Caco-2 (cell line): ENCODE data around the gene CBX2. TPM values are rescaled to one million over a fixed set of nuclear protein-coding genes. Genes with fewer than 3 reads are reported as not detected.

ENCODE experiments used
- BruUV-seq: library from RNA; stranded (reverse); fragments of 400-500 nt; replicated peaks from 2 replicates; lab custom pipeline; 2021; lab: Mats Ljungman, UMichigan
- CTCF ChIA-PET: fragments of 300-600 bp; sonication (Branson Sonifier 250); formaldehyde crosslinking; loops from one replicate; lab custom pipeline; 2022; ENCODE audit warnings: antibody characterized with exemption; lab: Charles Lee
- POLR2A ChIA-PET: fragments of 300-600 bp; sonication (Branson Sonifier 250); formaldehyde crosslinking; loops from one replicate; lab custom pipeline; 2022; ENCODE audit warnings: antibody characterized with exemption; lab: Charles Lee
- DNase-seq, 2 experiments: peaks; one replicate each; pipeline versions ENCODE4 v3.0.0 to v3.0.0-alpha.2; 2020 to 2022
- H3K27me3 ChIP-seq: replicated peaks from 2 replicates; pipeline ENCODE4 v1.6.0; 2011; ENCODE audit warnings: low read length; ENCODE audit not compliant: control insufficient read depth, insufficient read depth
- H3K36me3 ChIP-seq: 2 replicates; pipeline ENCODE4 v1.5.1; 2011; ENCODE audit warnings: low read length; ENCODE audit not compliant: control insufficient read depth, insufficient read depth
- H3K4me1 ChIP-seq: fragments of 250-450 bp; sonication (Bioruptor Pico); 2 replicates; pipeline ENCODE4 v1.5.1; 2020; ENCODE audit warnings: mild to moderate bottlenecking
- H3K4me3 ChIP-seq: 2 replicates; pipeline ENCODE4 v1.5.1; 2011; ENCODE audit warnings: low read depth, mild to moderate bottlenecking, control low read depth, low read length
- H3K9me3 ChIP-seq: fragments of 250-450 bp; sonication (Bioruptor Pico); 2 replicates; pipeline ENCODE4 v1.5.1; 2020; ENCODE audit warnings: mild to moderate bottlenecking, moderate library complexity
- H3K27ac Mint-ChIP-seq: one replicate; pipeline ENCODE4 v1.8.0; 2022; ENCODE audit warnings: mixed read lengths; ENCODE audit not compliant: unreplicated experiment
- H3K27me3 Mint-ChIP-seq: one replicate; pipeline ENCODE4 v1.8.0; 2022; ENCODE audit warnings: mixed read lengths; ENCODE audit not compliant: insufficient read depth, unreplicated experiment
- H3K36me3 Mint-ChIP-seq: one replicate; pipeline ENCODE4 v1.8.0; 2022; ENCODE audit warnings: mild to moderate bottlenecking, mixed read lengths; ENCODE audit not compliant: insufficient read depth, unreplicated experiment
- H3K4me1 Mint-ChIP-seq: one replicate; pipeline ENCODE4 v1.8.0; 2022; ENCODE audit warnings: low read depth, mixed read lengths; ENCODE audit not compliant: unreplicated experiment
- H3K4me3 Mint-ChIP-seq: one replicate; pipeline ENCODE4 v1.8.0; 2022; ENCODE audit warnings: mild to moderate bottlenecking, moderate library complexity, mixed read lengths; ENCODE audit not compliant: unreplicated experiment
- H3K9me3 Mint-ChIP-seq: one replicate; pipeline ENCODE4 v1.8.0; 2022; ENCODE audit warnings: mixed read lengths; ENCODE audit not compliant: unreplicated experiment
- intact Hi-C: fragments of 100-400 bp; cut with micrococcal nuclease; formaldehyde crosslinking; loops from one replicate; pipeline ENCODE4 v1.10.0; 2022; ENCODE audit not compliant: unreplicated experiment
- total RNA-seq: library from RNA; stranded (reverse); gene quantifications from 2 replicates; pipeline ENCODE4 v1.2.3, GENCODE V29; 2022
- TF ChIP-seq, protein P1 (sequence below), 2 experiments: fragments of 200-600 bp in 1 of 2; IDR thresholded peaks; 1 replicate in 1 of 2; 2 replicates in 1 of 2; pipeline versions ENCODE4 v1.5.1 to v1.8.0; 2011 to 2022; ENCODE audit warnings: antibody characterized with exemption in 1 of 2, control low read depth in 1 of 2, inconsistent platforms in 1 of 2, low read depth in 1 of 2, low read length in 1 of 2, mild to moderate bottlenecking in 1 of 2, moderate library complexity in 1 of 2; ENCODE audit not compliant: insufficient read depth in 1 of 2, severe bottlenecking in 1 of 2, unreplicated experiment in 1 of 2

Gene CBX2
- total RNA-seq, 1 experiment from 2014 or later: 52.8 TPM

DNA sequence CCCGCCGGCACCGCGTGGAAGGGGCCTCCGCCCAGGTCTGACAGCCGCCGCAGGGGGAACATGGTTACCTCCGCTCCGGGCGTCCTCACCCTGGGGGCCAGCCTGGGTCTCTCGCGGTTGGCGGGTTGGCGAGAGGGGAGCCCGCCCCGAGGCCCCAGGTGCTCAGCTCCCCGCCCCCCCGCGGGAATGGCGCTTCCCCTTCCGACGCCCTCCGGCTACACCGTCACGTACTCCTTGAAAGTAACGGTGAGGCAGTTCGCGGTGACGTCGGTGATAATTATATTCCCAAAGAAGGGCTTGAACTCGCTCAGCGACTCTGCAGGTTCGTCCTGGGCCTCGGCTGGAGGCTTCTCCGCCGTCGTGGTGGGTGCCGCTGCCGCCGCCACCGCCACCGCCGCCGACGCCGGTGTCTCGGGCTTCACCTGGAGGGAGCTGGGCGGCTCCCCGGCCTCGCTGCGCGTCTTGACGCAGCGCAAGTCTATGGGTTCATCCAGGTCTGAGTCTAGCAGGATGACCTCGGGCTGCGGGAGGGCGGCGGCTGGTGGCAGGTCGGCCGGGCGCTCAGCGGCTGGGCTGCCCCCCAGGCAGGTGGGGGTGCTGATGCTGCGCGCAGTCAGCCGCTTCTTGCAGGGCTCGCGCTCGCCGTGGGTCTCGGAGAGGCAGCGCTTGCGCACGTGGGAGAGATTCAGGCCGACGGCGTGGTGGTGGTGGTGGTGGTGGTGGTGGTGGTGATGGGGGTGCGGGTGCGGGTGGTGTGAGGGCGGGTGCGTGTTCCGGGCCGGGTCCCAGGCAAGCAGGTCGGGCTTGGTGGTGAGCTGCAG lies 56.0 kb downstream of the CBX2 start:
- intact Hi-C loops: no loop called here
- no peaks in the 10 kb centered on the region for H3K27me3 Mint-ChIP-seq

DNA sequence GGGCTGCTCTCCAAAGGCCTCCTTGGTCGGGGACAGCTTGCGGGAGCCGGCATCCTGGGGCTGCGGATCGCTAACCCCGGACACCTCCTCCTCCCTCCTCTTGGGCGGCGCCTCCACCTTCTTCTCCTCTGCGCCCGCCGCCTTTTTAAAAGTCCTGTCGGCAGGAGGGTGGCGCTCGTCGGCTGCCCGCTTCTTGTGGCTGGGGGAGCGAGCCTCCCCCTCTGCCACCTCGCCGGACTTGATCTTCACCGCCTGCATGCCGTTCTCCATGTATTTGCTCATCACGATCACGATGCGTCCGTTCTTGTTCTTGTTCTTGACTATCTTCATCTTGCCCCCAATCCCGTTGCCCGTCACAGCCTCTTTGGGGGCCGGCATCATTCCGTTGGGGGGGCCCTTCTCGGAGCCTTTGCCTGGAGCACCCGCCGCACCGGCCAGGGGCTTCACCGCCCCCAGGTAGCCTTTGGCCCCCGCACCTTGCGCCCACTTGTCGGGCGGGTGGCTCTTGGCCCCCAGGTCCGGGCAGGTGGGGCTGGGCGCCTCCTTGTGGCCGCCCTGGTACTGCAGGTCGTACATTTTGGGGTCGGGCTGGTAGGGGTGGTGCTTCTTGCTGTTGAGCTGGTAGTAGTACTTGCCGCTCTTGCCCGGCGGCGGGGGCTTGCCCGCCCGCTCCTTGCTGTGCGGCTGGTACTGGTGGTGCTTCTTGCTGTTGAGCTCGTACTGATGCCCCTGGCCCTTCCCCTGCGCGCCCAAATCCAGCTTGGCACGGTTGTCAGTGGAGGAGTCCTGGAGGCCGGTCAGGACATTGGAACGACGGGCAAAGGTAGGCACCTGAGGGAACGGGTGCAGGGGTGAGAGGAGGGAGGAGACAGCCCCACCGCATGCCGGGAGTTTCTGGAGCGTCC lies 56.9 kb downstream of the CBX2 start:
- H3K36me3 Mint-ChIP-seq: peaks cover 95% of the 10 kb centered on the region
- H3K9me3 Mint-ChIP-seq: no peaks in the 10 kb centered on the region
- no peak overlapping the region for H3K4me3 ChIP-seq
- peaks cover 40% of the 10 kb centered on the region for H3K4me1 ChIP-seq
- CTCF ChIA-PET: interaction anchor here (0.7 to 1.6 kb wide), 2 partner anchors 25 to 38 kb away, joined by 4 to 7 read pairs; partner anchors contain the start of gene CBX8
- no TSS peak for BruUV-seq
- DNase-seq: peak; percentile 46 to 61
- no peaks in the 10 kb centered on the region for H3K27me3 ChIP-seq
- H3K9me3 ChIP-seq: no peaks in the 10 kb centered on the region
- peaks cover 7% of the 10 kb centered on the region for H3K4me1 Mint-ChIP-seq
- POLR2A ChIA-PET: interaction anchor here (0.6 kb wide), 2 partner anchors 46 to 56 kb away, joined by 3 to 5 read pairs; no protein-coding TSS in a partner anchor
- H3K4me3 Mint-ChIP-seq: no peak overlapping the region
- peaks cover 5% of the 10 kb centered on the region for H3K36me3 ChIP-seq
- no peaks in the 10 kb centered on the region for H3K27me3 Mint-ChIP-seq
- TF ChIP-seq, protein P1, sequence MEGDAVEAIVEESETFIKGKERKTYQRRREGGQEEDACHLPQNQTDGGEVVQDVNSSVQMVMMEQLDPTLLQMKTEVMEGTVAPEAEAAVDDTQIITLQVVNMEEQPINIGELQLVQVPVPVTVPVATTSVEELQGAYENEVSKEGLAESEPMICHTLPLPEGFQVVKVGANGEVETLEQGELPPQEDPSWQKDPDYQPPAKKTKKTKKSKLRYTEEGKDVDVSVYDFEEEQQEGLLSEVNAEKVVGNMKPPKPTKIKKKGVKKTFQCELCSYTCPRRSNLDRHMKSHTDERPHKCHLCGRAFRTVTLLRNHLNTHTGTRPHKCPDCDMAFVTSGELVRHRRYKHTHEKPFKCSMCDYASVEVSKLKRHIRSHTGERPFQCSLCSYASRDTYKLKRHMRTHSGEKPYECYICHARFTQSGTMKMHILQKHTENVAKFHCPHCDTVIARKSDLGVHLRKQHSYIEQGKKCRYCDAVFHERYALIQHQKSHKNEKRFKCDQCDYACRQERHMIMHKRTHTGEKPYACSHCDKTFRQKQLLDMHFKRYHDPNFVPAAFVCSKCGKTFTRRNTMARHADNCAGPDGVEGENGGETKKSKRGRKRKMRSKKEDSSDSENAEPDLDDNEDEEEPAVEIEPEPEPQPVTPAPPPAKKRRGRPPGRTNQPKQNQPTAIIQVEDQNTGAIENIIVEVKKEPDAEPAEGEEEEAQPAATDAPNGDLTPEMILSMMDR (IDR thresholded peaks at IDR 0.05; ENCODE audit: insufficient read depth in 1 of 2, low read depth in 1 of 2, low read length in 1 of 2, severe bottlenecking in 1 of 2, unreplicated experiment in 1 of 2): peak; percentile 71 to 88
- H3K27ac Mint-ChIP-seq: peak overlapping the region; percentile 45
- intact Hi-C loops: loop anchor here (5.0 kb wide), 1 partner anchor 33 kb away; no protein-coding TSS in a partner anchor

More for the DNA sequence above, 56.0 kb downstream of the CBX2 start:
- H3K27ac Mint-ChIP-seq: peak overlapping the region; percentile 45
- peaks cover 40% of the 10 kb centered on the region for H3K4me1 ChIP-seq
- H3K4me3 Mint-ChIP-seq: no peak overlapping the region
- TF ChIP-seq, protein P1 (IDR thresholded peaks at IDR 0.05; ENCODE audit: insufficient read depth in 1 of 2, low read depth in 1 of 2, low read length in 1 of 2, severe bottlenecking in 1 of 2, unreplicated experiment in 1 of 2): no peak
- no TSS peak for BruUV-seq
- H3K9me3 ChIP-seq: no peaks in the 10 kb centered on the region
- no peaks in the 10 kb centered on the region for H3K9me3 Mint-ChIP-seq
- no peak for DNase-seq
- no peak overlapping the region for H3K4me3 ChIP-seq
- H3K36me3 Mint-ChIP-seq: peaks cover 87% of the 10 kb centered on the region
- H3K4me1 Mint-ChIP-seq: peaks cover 7% of the 10 kb centered on the region
- ChIA-PET POLR2A (interaction anchor here (0.6 to 0.7 kb wide), 2 partner anchors 89 to 160 kb away, joined by 4 read pairs; no protein-coding TSS in a partner anchor), CTCF (interaction anchor here (1.0 kb wide), 1 partner anchor 22 kb away, joined by 3 read pairs; no protein-coding TSS in a partner anchor)
- no peaks in the 10 kb centered on the region for H3K27me3 ChIP-seq
- H3K36me3 ChIP-seq: peaks cover 5% of the 10 kb centered on the region
